ENCODE data around the gene SLC13A5.
"Not testable (repeated sequence)": the region's sequence is repeated elsewhere in the genome, so short reads cannot be mapped to it uniquely, and the experiment has no call there.

GRCh38 chr17:6655732-6656361 lies 57.3 kb downstream of the SLC13A5 start:
- TF ChIP-seq, protein P1, sequence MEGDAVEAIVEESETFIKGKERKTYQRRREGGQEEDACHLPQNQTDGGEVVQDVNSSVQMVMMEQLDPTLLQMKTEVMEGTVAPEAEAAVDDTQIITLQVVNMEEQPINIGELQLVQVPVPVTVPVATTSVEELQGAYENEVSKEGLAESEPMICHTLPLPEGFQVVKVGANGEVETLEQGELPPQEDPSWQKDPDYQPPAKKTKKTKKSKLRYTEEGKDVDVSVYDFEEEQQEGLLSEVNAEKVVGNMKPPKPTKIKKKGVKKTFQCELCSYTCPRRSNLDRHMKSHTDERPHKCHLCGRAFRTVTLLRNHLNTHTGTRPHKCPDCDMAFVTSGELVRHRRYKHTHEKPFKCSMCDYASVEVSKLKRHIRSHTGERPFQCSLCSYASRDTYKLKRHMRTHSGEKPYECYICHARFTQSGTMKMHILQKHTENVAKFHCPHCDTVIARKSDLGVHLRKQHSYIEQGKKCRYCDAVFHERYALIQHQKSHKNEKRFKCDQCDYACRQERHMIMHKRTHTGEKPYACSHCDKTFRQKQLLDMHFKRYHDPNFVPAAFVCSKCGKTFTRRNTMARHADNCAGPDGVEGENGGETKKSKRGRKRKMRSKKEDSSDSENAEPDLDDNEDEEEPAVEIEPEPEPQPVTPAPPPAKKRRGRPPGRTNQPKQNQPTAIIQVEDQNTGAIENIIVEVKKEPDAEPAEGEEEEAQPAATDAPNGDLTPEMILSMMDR (IDR thresholded peaks at IDR 0.05): not testable (repeated sequence)
- peak; percentile 70 for TF ChIP-seq EZH2 (IDR thresholded peaks at IDR 0.05)
- not testable (repeated sequence) for TF ChIP-seq EZH2phosphoT487 (IDR thresholded peaks at IDR 0.05)
